K562 (cell line): ENCODE results near the gene COL4A1. TPM values are rescaled to one million over a fixed set of nuclear protein-coding genes. Genes with fewer than 3 reads are reported as not detected.

Experiments
- ATAC-seq: fragments of 200-7000 bp; cut with Tn5 transposase; 3 replicates; pipeline ENCODE4 v1.9.1; 2020; ENCODE audit warnings: moderate library complexity
- BruUV-seq: library from RNA; stranded (reverse); fragments of 400-500 nt; replicated peaks from 2 replicates; lab custom pipeline; 2021; lab: Mats Ljungman, UMichigan
- CTCF ChIA-PET: fragments of 300-600 bp; formaldehyde crosslinking; extraction: SDS; loops from one replicate; lab custom pipeline; 2021; ENCODE audit warnings: low intra/inter-chr PET ratio; lab: Yijun Ruan, JAX
- POLR2A ChIA-PET: fragments of 300-600, 350-650 bp; sonication (Branson Sonifier 250); formaldehyde crosslinking; extraction: SDS; loops from one replicate; lab custom pipeline; 2021; ENCODE audit warnings: antibody characterized with exemption, inconsistent platforms; lab: Yijun Ruan, JAX
- DNase-seq, 4 experiments: peaks; one replicate each; pipeline versions ENCODE4 v3.0.0 to v3.0.0-alpha.2; 2011 to 2018; ENCODE audit warnings: low spot score in 3 of 4, mixed read lengths in 3 of 4; ENCODE audit errors: extremely low read depth in 1 of 4
- FAIRE-seq: peaks from 2 replicates; lab custom pipeline; 2011; peaks lifted over from hg19 to GRCh38; lab: Jason Lieb, UNC
- H2AFZ ChIP-seq: 2 replicates; pipeline ENCODE4 v1.6.0; 2011; ENCODE audit warnings: low read depth, low read length, control low read depth, inconsistent platforms
- H3K27ac ChIP-seq: fragments of 200-600 bp; 3 replicates; pipeline ENCODE4 v1.8.0; 2011; ENCODE audit warnings: low read depth, mild to moderate bottlenecking, control low read depth, inconsistent platforms, low read length, moderate library complexity, mixed read lengths; ENCODE audit errors: extremely low read depth
- H3K27me3 ChIP-seq, 2 experiments: fragments of 300-600 bp in 1 of 2; 2 replicates in 1 of 2; 3 replicates in 1 of 2; pipeline versions ENCODE4 v1.6.0 to v1.8.0; 2011; ENCODE audit warnings: inconsistent platforms in 2 of 2, low read length in 2 of 2, mild to moderate bottlenecking in 1 of 2, mixed read lengths in 1 of 2, moderate library complexity in 1 of 2; ENCODE audit not compliant: control insufficient read depth in 2 of 2, insufficient read depth in 2 of 2
- H3K36me3 ChIP-seq: fragments of 300-600 bp; 3 replicates; pipeline ENCODE4 v1.8.0; 2011; ENCODE audit warnings: mild to moderate bottlenecking, low read length, inconsistent platforms; ENCODE audit not compliant: control insufficient read depth, insufficient read depth
- H3K4me1 ChIP-seq, 2 experiments: fragments of 200-600 bp in 1 of 2; replicated peaks in 1 of 2; 2 replicates in 1 of 2; 3 replicates in 1 of 2; pipeline versions ENCODE4 v1.5.1 to v1.8.0; 2011; ENCODE audit warnings: inconsistent platforms in 2 of 2, low read length in 2 of 2, mild to moderate bottlenecking in 1 of 2, mixed read lengths in 1 of 2, moderate library complexity in 1 of 2; ENCODE audit not compliant: control insufficient read depth in 2 of 2, insufficient read depth in 2 of 2
- H3K4me2 ChIP-seq: 2 replicates; pipeline ENCODE4 v1.6.1; 2011; ENCODE audit warnings: low read length, control low read depth, inconsistent platforms, mixed read lengths; ENCODE audit not compliant: insufficient read depth
- H3K4me3 ChIP-seq: fragments of 200-600 bp; sonication (generic), shearing (Covaris generic); 2 replicates; pipeline ENCODE4 v1.5.1; 2016; ENCODE audit warnings: control low read depth, inconsistent platforms
- H3K79me2 ChIP-seq: fragments of 200-600 bp; 3 replicates; pipeline ENCODE4 v1.8.0; 2011; ENCODE audit warnings: low read length, inconsistent platforms; ENCODE audit not compliant: control insufficient read depth, insufficient read depth
- H3K9ac ChIP-seq, 2 experiments: 2 replicates each; pipeline versions ENCODE4 v1.6.0 to v1.6.1; 2011; ENCODE audit warnings: low read depth in 2 of 2, low read length in 2 of 2, control low read depth in 1 of 2, inconsistent platforms in 1 of 2, mild to moderate bottlenecking in 1 of 2, mixed read lengths in 1 of 2; ENCODE audit not compliant: insufficient read depth in 1 of 2
- H3K9me1 ChIP-seq: one replicate; pipeline ENCODE4 v1.6.0; 2011; ENCODE audit warnings: inconsistent platforms, mild to moderate bottlenecking, low read length, moderate library complexity; ENCODE audit not compliant: control insufficient read depth, insufficient read depth
- H3K9me3 ChIP-seq: replicated peaks from 2 replicates; pipeline ENCODE4 v1.5.1; 2011; ENCODE audit warnings: low read depth, low read length, inconsistent platforms; ENCODE audit not compliant: control insufficient read depth, insufficient read depth
- H4K20me1 ChIP-seq: replicated peaks from 2 replicates; pipeline ENCODE4 v1.6.1; 2011; ENCODE audit warnings: low read length, inconsistent platforms, mixed read lengths; ENCODE audit not compliant: control insufficient read depth, insufficient read depth
- CBX2 ChIP-seq: fragments of 200-600 bp; sonication (generic); IDR thresholded peaks from one replicate; pipeline ENCODE4 v1.6.1; 2012; ENCODE audit warnings: mild to moderate bottlenecking, low read length, inconsistent platforms; ENCODE audit not compliant: insufficient read depth, poor library complexity, severe bottlenecking
- DACH1 ChIP-seq: fragments of 450-650 bp; IDR thresholded peaks from 2 replicates; pipeline ENCODE4 v1.6.1; 2018; ENCODE audit not compliant: partially characterized antibody
- ETS2 ChIP-seq: IDR thresholded peaks from 2 replicates; pipeline ENCODE4 v1.6.1; 2016; ENCODE audit warnings: borderline replicate concordance, missing genetic modification characterization, mild to moderate bottlenecking, moderate library complexity, missing compliant biosample characterization; ENCODE audit not compliant: poor library complexity, severe bottlenecking
- HNRNPH1 ChIP-seq: fragments of 200-400 bp; formaldehyde crosslinking; optimal IDR thresholded peaks from 2 replicates; pipeline ENCODE3; 2017; ENCODE audit warnings: low read depth, mild to moderate bottlenecking, low read length, moderate library complexity
- SPI1 ChIP-seq: IDR thresholded peaks from 2 replicates; pipeline ENCODE4 v1.6.1; 2011; ENCODE audit warnings: low read depth, low read length, control low read depth, borderline replicate concordance
- WGBS: fragments of 100-300 bp; shearing (Covaris generic); methylation state at CpG from one replicate; pipeline ENCODE4 v1.1.6; 2016; ENCODE audit warnings: low coverage, mixed read lengths; ENCODE audit not compliant: insufficient coverage; ENCODE audit errors: missing lambda C conversion rate; 5-methylcytosine and 5-hydroxymethylcytosine counted together
- in situ Hi-C: fragments of 300-500 bp; cut with MboI; formaldehyde crosslinking; loops from 4 replicates; pipeline ENCODE4 v1.15.0; 2018; ENCODE audit warnings: inconsistent platforms, mixed read lengths
- intact Hi-C: fragments of 100-400 bp; cut with micrococcal nuclease; formaldehyde crosslinking; loops from 2 replicates; pipeline ENCODE4 v1.14.2; 2022
- polyA plus RNA-seq, 8 experiments: library from polyadenylated mRNA; depleted of rRNA in 4 of 8; stranded (reverse) in 5 of 8; unstranded in 3 of 8; fragments of >200 nt; fragmentation: Nextera tagmentation in 2 of 8; fragmentation: Illumina TruSeq in 1 of 8; extraction: Ambion mirVana in 2 of 8; extraction: Trizol in 1 of 8; gene quantifications; 2 replicates each; pipeline versions ENCODE4 v1.2.1 to v1.2.3, GENCODE V29; 2011 to 2014; ENCODE audit warnings: inconsistent platforms in 1 of 8, missing spikeins in 1 of 8
- total RNA-seq, 7 experiments: library from RNA; depleted of rRNA in 6 of 7; stranded (reverse); fragments of >200 nt in 6 of 7; fragmentation: Illumina TruSeq in 2 of 7; extraction: Trizol in 2 of 7; gene quantifications; 2 replicates each; pipeline versions ENCODE4 v1.2.1 to v1.2.3, GENCODE V29; 2011 to 2021; ENCODE audit warnings: low replicate concordance in 1 of 7
- TF ChIP-seq, protein P1 (sequence below): fragments of 150-350 bp; IDR thresholded peaks from 2 replicates; pipeline ENCODE4 v1.6.1; 2014; ENCODE audit warnings: low read depth, mild to moderate bottlenecking, low read length, borderline replicate concordance

Gene COL4A1
- total and polyA plus RNA-seq, 9 of the 15 experiments (the other 6 are each of a cell fraction or from before 2014, with no cell fraction given), result 0.35 TPM; not detected in 8

DNA sequence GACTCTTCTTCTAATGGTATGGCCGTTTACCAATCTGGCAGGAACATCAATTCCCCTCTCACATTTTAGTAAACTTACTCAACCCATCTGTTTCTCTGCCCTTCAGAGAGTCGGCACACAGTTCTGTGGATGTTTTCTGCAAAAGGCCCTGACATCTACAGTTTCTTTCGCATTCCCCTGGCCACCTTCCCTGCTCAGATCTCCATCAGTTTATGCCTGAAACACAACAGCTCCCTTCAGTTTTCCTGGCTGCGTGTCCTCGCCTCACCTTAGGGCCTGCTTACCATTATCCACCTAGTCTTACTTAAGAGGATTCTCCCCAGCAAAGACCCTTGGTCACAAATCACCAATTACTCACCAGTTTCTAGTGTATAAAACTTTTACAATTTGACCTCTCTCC lies 25.2 kb downstream of the COL4A1 start (continued):
- TF ChIP-seq ETS2 (tag) (no peak), DACH1 (no peak), CBX2 (no peak)
- TF ChIP-seq, protein P1, sequence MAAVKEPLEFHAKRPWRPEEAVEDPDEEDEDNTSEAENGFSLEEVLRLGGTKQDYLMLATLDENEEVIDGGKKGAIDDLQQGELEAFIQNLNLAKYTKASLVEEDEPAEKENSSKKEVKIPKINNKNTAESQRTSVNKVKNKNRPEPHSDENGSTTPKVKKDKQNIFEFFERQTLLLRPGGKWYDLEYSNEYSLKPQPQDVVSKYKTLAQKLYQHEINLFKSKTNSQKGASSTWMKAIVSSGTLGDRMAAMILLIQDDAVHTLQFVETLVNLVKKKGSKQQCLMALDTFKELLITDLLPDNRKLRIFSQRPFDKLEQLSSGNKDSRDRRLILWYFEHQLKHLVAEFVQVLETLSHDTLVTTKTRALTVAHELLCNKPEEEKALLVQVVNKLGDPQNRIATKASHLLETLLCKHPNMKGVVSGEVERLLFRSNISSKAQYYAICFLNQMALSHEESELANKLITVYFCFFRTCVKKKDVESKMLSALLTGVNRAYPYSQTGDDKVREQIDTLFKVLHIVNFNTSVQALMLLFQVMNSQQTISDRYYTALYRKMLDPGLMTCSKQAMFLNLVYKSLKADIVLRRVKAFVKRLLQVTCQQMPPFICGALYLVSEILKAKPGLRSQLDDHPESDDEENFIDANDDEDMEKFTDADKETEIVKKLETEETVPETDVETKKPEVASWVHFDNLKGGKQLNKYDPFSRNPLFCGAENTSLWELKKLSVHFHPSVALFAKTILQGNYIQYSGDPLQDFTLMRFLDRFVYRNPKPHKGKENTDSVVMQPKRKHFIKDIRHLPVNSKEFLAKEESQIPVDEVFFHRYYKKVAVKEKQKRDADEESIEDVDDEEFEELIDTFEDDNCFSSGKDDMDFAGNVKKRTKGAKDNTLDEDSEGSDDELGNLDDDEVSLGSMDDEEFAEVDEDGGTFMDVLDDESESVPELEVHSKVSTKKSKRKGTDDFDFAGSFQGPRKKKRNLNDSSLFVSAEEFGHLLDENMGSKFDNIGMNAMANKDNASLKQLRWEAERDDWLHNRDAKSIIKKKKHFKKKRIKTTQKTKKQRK, result no peak
- TF ChIP-seq, all 486 proteins: peak for 0

DNA sequence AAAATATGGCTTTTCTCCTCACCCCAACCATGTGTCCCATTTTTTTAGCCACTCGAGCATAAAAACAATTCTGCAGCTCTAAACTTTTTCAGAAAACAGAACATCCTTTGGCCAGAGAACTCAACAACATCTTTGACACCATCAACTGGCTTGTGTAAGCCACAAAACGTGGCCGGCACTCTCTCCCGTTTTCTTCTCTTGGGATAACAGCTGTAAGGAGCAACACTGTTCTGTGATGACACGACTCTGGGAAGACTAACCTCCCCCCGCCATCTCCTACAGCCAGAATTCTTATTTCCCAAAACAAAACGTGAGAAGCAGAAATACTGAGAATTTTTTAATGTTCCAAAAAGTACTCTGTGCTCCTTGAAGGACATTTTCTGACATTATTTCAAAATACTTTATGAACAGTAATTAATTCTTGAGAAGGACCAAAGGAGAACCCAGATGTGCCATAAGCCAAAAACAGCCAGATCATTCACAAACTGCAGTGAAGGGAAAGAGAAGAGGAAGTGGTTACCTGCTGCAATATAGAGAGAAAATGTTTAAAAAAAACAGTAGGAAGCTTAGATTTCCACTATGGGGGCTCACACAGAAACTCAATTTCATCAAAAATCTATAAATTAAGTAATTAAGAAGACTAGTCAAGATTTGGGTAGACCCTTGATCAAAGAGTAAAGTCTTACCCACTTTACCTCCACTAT lies 25.8 kb downstream of the COL4A1 start:
- no peaks in the 10 kb centered on the region for H3K9me1 ChIP-seq
- FAIRE-seq (no peak), ATAC-seq (no peak), DNase-seq (no peak)
- ChIA-PET POLR2A (no interaction called here), CTCF (no interaction called here)
- no peaks in the 10 kb centered on the region for H3K4me1 ChIP-seq
- no peak overlapping the region for H3K27ac ChIP-seq
- no peaks in the 10 kb centered on the region for H4K20me1 ChIP-seq
- TF ChIP-seq SPI1 (0 out of 2 replicates have a peak, but pooled peaks have one; percentile 14), HNRNPH1 (no peak)
- BruUV-seq, result no TSS peak
- intact Hi-C loops (no loop called here), in situ Hi-C loops (no loop called here)
- H3K9me3 ChIP-seq, result no peaks in the 10 kb centered on the region
- no peak overlapping the region for H3K4me2 ChIP-seq
- no peak overlapping the region for H3K4me3 ChIP-seq
- no peaks in the 10 kb centered on the region; a peak in 1 of 5 replicates for H3K27me3 ChIP-seq
- no peaks in the 10 kb centered on the region for H3K36me3 ChIP-seq
- WGBS, result 0% methylated on average over 5 of the region's 7 CpGs
- no peaks in the 10 kb centered on the region for H3K79me2 ChIP-seq
- no peak overlapping the region for H2AFZ ChIP-seq
- H3K9ac ChIP-seq, result no peak overlapping the region
